Measurements from ENCODE around the gene PAX5. TPM values are rescaled to one million over a fixed set of nuclear protein-coding genes. Genes with fewer than 3 reads are reported as not detected.

The PAX5 gene
- total RNA-seq, 1 experiment from 2014 or later, result 0.39 TPM

DNA sequence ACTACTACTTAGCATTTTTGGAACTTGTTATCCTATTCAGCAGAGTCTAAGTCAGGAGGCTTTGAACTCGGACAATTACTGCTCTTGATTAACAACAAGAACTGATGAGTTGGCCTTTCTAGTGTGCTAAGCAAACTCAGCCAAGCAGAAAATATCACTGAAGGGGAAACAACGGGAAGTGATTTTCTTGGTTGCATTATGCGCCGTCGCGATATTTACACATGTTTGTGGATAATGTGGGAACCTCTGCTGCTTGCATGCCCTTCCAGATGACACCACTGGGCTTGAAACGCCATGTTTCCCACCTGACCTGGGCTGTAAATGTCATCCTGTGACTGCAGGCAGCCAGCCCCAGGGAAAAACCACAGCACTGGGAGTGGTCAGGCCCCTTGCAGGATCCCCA is 205.5 kb downstream of the PAX5 start:
- Histone ChIP-seq H4K91ac (ENCODE audit: insufficient read length, low read depth, low read length) (no peak overlapping the region), H4K20me1 (ENCODE audit: control insufficient read depth, insufficient read depth, insufficient read length) (no peaks in the 10 kb centered on the region), H3K4me2 (ENCODE audit: insufficient read depth, insufficient read length, low read length) (no peak overlapping the region), H3T11ph (ENCODE audit: low read length) (no peak overlapping the region), H2AFZ (ENCODE audit: low read length) (no peak overlapping the region), H3K27ac (ENCODE audit: insufficient read length, low read depth, low read length) (no peak overlapping the region), H3K79me1 (ENCODE audit: insufficient read depth, low read depth, low read length, poor library complexity, severe bottlenecking) (no peaks in the 10 kb centered on the region), H3K4ac (ENCODE audit: low read depth, low read length) (no peak overlapping the region), H3K9me3 (ENCODE audit: control insufficient read depth, low read depth, low read length) (no peaks in the 10 kb centered on the region), H2BK12ac (ENCODE audit: insufficient read length, low read depth, low read length) (no peak overlapping the region), H4K8ac (replicated peaks; ENCODE audit: insufficient read length, low read depth, low read length) (no peak overlapping the region), H2BK15ac (ENCODE audit: low read depth, low read length) (no peak overlapping the region), H3K23me2 (ENCODE audit: insufficient read length, low read depth, low read length, poor library complexity, severe bottlenecking) (no peaks in the 10 kb centered on the region), H4K5ac (ENCODE audit: insufficient read length, low read depth, low read length) (no peak overlapping the region), H3K18ac (ENCODE audit: insufficient read length, low read depth, low read length) (no peak overlapping the region), H2BK20ac (ENCODE audit: low read depth, low read length, poor library complexity, severe bottlenecking) (no peak overlapping the region), H2BK5ac (ENCODE audit: insufficient read length, low read length) (no peak overlapping the region), H3K79me2 (ENCODE audit: insufficient read depth, low read length) (no peaks in the 10 kb centered on the region), H2BK120ac (ENCODE audit: low read depth, low read length, poor library complexity, severe bottlenecking) (no peak overlapping the region), H3K14ac (ENCODE audit: insufficient read depth, low read length) (no peak overlapping the region), H3K56ac (ENCODE audit: insufficient read length, low read depth, low read length) (no peak overlapping the region), H3K9ac (ENCODE audit: extremely low read depth, insufficient read length, low read length) (no peak overlapping the region), H3K23ac (ENCODE audit: insufficient read length, low read depth, low read length) (no peak overlapping the region), H2AK5ac (ENCODE audit: insufficient read length, low read length) (no peak overlapping the region), H3K27me3 (ENCODE audit: insufficient read depth, low read length) (no peaks in the 10 kb centered on the region), H3K4me1 (ENCODE audit: insufficient read depth, low read length) (no peaks in the 10 kb centered on the region; the same call in 1 of the 2 replicates)
- WGBS (ENCODE audit: extremely low coverage, insufficient read length, low lambda C conversion rate), result no CpG with 5 or more reads among the region's 7 CpGs
- Mint-ChIP-seq H3K4me1 (peaks cover 24 to 35% of the 10 kb centered on the region in 2 experiments), H3K27ac (no peak overlapping the region), H3K4me3 (no peak overlapping the region), H3K36me3 (ENCODE audit: insufficient read depth in 1 of 3, low read depth in 3 of 3) (no peaks in the 10 kb centered on the region), H3K27me3 (ENCODE audit: low read depth) (peaks cover 4% of the 10 kb centered on the region; the same call in 1 of the 2 replicates), H3K9me3 (no peaks in the 10 kb centered on the region)
- TF ChIP-seq, protein P1, sequence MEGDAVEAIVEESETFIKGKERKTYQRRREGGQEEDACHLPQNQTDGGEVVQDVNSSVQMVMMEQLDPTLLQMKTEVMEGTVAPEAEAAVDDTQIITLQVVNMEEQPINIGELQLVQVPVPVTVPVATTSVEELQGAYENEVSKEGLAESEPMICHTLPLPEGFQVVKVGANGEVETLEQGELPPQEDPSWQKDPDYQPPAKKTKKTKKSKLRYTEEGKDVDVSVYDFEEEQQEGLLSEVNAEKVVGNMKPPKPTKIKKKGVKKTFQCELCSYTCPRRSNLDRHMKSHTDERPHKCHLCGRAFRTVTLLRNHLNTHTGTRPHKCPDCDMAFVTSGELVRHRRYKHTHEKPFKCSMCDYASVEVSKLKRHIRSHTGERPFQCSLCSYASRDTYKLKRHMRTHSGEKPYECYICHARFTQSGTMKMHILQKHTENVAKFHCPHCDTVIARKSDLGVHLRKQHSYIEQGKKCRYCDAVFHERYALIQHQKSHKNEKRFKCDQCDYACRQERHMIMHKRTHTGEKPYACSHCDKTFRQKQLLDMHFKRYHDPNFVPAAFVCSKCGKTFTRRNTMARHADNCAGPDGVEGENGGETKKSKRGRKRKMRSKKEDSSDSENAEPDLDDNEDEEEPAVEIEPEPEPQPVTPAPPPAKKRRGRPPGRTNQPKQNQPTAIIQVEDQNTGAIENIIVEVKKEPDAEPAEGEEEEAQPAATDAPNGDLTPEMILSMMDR (conservative IDR thresholded peaks at IDR 0.05), result no peak
- no peak for DNase-seq
